Fibroblast of lung (primary cell): ENCODE data around the gene CSNK2B.

Experiments
- EZH2 ChIP-seq: IDR thresholded peaks from 2 replicates; pipeline ENCODE4 v1.5.1; 2012; ENCODE audit warnings: low read length, control low read depth, mild to moderate bottlenecking; ENCODE audit errors: missing control alignments
- TF ChIP-seq, protein P1 (sequence below), 2 donors: IDR thresholded peaks in 1 of 2; conservative IDR thresholded peaks in 1 of 2; 1 replicate in 1 of 2; 2 replicates in 1 of 2; pipeline ENCODE4 v1.5.1; 2011 to 2012; ENCODE audit warnings: low read length in 2 of 2, control low read depth in 1 of 2, inconsistent platforms in 1 of 2, low read depth in 1 of 2, mild to moderate bottlenecking in 1 of 2

DNA sequence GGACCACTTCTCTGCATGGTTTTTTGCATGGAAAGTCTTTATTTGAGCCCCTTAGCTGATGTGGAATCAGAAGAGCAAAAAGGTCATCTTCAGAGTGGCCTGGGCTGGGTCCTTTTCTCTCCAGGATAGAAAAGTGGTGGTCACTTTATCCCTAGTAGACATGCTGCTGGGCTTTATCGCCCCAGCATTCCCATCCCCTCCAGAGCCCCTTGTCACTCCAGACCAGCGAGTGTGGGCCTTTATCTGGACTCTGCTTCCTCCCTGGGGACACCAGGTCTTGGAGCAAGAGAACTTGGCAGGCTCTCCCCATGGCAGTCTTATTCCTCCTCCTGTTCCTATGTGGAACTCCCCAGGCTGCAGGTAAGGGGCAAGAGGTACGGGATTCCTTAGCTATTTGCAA is 40.7 kb downstream of the CSNK2B start, which contains the start of gene LY6G6F:
- TF ChIP-seq, protein P1, sequence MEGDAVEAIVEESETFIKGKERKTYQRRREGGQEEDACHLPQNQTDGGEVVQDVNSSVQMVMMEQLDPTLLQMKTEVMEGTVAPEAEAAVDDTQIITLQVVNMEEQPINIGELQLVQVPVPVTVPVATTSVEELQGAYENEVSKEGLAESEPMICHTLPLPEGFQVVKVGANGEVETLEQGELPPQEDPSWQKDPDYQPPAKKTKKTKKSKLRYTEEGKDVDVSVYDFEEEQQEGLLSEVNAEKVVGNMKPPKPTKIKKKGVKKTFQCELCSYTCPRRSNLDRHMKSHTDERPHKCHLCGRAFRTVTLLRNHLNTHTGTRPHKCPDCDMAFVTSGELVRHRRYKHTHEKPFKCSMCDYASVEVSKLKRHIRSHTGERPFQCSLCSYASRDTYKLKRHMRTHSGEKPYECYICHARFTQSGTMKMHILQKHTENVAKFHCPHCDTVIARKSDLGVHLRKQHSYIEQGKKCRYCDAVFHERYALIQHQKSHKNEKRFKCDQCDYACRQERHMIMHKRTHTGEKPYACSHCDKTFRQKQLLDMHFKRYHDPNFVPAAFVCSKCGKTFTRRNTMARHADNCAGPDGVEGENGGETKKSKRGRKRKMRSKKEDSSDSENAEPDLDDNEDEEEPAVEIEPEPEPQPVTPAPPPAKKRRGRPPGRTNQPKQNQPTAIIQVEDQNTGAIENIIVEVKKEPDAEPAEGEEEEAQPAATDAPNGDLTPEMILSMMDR (conservative IDR thresholded peaks at IDR 0.05 in 1 of 2, IDR thresholded peaks at IDR 0.05 in 1 of 2; ENCODE audit: low read depth in 1 of 2, low read length in 2 of 2), result no peak
- TF ChIP-seq EZH2, result no peak
